Activated naive CD4-positive, alpha-beta T cell treated with anti-CD3 and anti-CD28 coated beads, Interleukin-2, amount 50 U/mL, for 24 hours (primary cell): ENCODE results near the gene AURKAIP1.

Experiments
- H3K27ac Mint-ChIP-seq: one replicate; pipeline ENCODE4 v1.8.0; 2021; ENCODE audit warnings: mild to moderate bottlenecking, mixed read lengths
- H3K27me3 Mint-ChIP-seq: one replicate; pipeline ENCODE4 v1.8.0; 2021; ENCODE audit warnings: mixed read lengths
- H3K36me3 Mint-ChIP-seq: one replicate; pipeline ENCODE4 v1.8.0; 2021; ENCODE audit warnings: mixed read lengths
- H3K4me1 Mint-ChIP-seq: one replicate; pipeline ENCODE4 v1.8.0; 2021; ENCODE audit warnings: mixed read lengths
- H3K4me3 Mint-ChIP-seq: one replicate; pipeline ENCODE4 v1.8.0; 2021; ENCODE audit warnings: mild to moderate bottlenecking, mixed read lengths
- H3K9me3 Mint-ChIP-seq: one replicate; pipeline ENCODE4 v1.8.0; 2021; ENCODE audit warnings: mixed read lengths

Gene AURKAIP1

DNA sequence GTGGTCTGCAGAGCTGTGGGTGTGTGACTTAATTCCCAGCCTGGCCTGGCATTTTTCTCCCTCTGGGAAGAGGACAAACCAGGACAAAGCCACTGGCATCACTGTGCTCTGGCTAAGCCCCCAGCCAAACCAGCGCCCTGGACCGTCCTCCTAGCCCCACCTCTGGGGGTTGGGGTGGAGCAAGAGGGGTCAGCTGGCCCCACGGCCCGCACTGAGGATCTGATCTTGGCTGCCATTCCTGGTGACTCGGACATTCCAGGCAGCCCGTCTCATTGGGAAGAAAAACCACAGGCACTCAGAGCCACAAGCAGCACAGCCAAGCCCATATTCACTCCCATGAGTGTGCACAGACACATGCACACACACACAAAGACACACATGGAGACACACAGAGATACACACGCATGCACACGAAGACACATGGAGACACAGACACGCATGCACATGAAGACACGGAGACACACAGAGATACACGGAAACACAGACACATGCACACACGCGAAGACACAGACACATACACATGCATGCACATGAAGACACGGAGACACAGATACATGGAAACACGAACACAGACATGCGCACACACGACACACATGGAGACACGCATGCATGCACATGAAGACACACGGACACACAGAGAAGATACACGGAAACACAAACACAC, 14.4 kb downstream of the AURKAIP1 start:
- no peaks in the 10 kb centered on the region for H3K9me3 Mint-ChIP-seq
- no peak overlapping the region for H3K4me3 Mint-ChIP-seq
- H3K4me1 Mint-ChIP-seq = peaks cover 7% of the 10 kb centered on the region
- peaks cover 3% of the 10 kb centered on the region for H3K27me3 Mint-ChIP-seq
- H3K36me3 Mint-ChIP-seq = no peaks in the 10 kb centered on the region
- H3K27ac Mint-ChIP-seq = no peak overlapping the region

DNA sequence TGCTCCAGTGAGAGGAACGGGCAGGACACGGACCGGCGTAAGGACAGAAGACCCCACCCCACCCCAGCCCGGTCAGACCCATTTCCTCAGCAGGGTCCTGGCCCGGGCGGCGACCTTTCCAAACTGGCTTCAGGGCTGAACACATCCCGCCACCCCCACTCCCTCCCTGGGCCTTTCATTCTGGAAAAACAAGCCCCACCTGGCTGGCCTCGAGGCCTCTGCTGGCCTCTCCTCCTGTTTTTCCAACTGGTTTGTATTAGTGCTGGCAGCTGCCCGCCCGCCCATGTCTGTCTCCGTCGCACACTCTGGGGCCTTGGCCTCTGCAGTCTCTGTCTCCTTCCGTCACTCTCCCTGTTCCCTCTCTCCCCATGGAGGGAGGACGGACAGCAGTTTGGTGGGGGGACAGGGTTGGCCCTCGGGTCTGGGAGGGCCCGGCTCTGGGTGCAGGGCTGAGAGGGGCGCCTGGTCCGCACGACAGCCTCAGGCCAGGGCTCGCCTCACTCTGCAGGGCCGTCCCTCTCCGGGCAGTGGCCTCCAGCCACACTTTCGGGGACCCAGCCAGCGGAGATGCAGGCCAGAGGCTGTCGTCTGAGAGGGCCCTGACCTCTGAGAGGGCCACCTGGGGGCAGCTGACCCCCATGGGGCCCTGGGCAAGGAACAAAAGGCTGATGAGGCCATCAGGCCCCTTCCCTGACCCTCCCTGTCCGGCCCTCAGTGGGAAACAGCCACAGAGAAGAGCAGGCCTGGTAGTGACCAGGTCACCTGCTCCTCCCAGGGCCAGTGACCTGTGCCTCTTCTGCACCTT, 15.1 kb downstream of the AURKAIP1 start:
- H3K27ac Mint-ChIP-seq = no peak overlapping the region
- no peak overlapping the region for H3K4me3 Mint-ChIP-seq
- H3K9me3 Mint-ChIP-seq = no peaks in the 10 kb centered on the region

DNA sequence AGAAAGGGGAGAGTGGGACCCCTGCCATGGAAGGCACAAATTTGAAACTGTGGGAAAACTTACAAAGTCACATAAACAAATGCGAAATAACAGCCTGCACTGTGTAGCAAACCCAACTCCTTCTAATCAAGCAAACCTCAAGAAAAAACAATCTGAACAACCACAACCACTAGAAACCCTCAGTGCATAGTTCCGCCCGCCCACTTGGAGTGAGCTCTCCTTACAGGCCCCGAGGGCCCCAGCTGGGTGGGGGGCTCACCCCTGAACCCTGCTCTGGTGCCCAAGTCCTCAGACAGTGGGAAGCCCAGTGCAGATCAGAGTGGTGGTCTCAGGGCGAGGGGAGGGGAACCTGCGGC, 15.7 kb downstream of the AURKAIP1 start:
- no peaks in the 10 kb centered on the region for H3K9me3 Mint-ChIP-seq
- H3K36me3 Mint-ChIP-seq = no peaks in the 10 kb centered on the region
- peaks cover 8% of the 10 kb centered on the region for H3K4me1 Mint-ChIP-seq
- H3K4me3 Mint-ChIP-seq = no peak overlapping the region
- no peak overlapping the region for H3K27ac Mint-ChIP-seq
- peaks cover 3% of the 10 kb centered on the region for H3K27me3 Mint-ChIP-seq

More for the DNA sequence above, 15.1 kb downstream of the AURKAIP1 start:
- Mint-ChIP-seq H3K27me3 (peaks cover 3% of the 10 kb centered on the region), H3K4me1 (peaks cover 7% of the 10 kb centered on the region), H3K36me3 (no peaks in the 10 kb centered on the region)

DNA sequence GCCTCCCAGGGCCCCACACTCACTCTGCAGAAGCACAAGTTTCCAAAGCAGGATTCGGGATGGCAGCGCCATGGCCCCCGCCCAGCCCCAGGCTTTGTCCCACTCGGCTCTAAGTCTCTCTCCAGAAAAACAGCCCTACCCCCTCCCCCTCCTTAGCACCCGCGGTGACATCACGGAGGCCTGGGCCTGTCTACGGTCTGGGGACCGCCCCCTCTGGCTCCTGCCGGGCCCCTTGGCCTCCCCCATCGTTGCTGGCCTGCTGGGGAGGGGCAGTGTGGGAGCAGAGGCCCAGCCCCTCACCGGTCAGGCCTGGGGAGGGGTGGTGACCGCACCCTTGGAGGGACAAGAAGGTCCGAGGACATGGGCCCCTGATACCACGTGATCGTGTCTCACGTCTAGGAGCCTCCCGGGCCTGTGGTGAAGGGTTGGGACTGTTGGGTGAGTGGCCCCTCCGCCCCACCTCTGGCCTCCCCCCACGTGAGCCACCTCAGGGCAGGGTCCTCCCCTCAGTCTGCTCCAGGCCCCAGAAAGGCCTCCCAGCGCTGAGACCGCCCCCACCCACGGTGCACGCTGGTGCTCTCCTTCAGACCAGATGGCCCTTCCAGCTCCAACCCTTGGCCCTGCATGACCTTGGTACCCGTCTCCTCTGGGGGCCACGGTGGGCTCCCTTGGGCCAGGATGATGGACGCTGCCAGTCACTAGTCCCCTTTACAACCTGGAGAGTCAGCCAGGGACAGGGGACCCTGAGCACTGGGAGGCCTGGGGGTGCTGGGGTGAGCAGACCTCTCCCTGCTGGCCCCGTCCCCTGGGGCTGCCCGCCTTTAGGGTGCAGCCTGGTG, 16.4 kb downstream of the AURKAIP1 start, which contains the start of gene MXRA8:
Gene MXRA8, minus strand, starts transcription at position 123 of the 839 bp plus-strand sequence. Its CDS starts 51 bp downstream, at position 72.
- H3K9me3 Mint-ChIP-seq = no peaks in the 10 kb centered on the region
- no peak within 1 kb of the TSS for H3K4me3 Mint-ChIP-seq
- H3K27me3 Mint-ChIP-seq = peaks cover 3% of the 10 kb centered on the region
- no peak within 1 kb of the TSS for H3K27ac Mint-ChIP-seq
- no peaks in the 10 kb centered on the region for H3K36me3 Mint-ChIP-seq
- peaks cover 10% of the 10 kb centered on the region for H3K4me1 Mint-ChIP-seq

DNA sequence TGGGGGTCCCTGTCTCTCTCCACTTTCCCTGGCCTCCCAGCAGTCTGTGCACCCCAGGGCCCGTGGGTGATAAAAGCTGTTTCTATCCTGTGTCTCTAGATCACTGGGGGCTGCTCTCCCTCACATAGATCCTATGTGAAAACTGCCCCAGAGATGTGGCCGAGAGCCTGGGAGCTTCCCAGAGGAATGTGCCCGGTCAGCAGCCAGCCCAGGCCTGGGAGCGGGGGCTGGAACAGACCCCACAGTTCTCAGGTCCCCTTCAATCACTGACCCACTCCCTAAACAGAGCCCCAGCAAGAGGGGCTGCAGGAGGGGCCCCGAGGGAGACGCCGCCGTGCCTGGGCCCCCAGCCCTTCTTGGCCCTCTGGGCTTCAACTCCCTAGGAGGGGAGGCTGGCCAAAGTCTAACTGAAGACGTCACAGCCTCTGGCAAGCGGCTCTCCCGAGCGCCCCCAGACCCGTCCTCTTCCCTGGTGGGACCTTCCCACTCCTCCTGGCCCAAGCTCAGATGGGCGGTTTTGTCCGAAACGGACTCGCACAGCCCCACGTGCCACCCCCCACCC, 17.1 kb downstream of the AURKAIP1 start:
- Mint-ChIP-seq H3K36me3 (no peaks in the 10 kb centered on the region), H3K27ac (no peak overlapping the region), H3K27me3 (peaks cover 3% of the 10 kb centered on the region), H3K9me3 (no peaks in the 10 kb centered on the region), H3K4me3 (no peak overlapping the region), H3K4me1 (peaks cover 12% of the 10 kb centered on the region)

DNA sequence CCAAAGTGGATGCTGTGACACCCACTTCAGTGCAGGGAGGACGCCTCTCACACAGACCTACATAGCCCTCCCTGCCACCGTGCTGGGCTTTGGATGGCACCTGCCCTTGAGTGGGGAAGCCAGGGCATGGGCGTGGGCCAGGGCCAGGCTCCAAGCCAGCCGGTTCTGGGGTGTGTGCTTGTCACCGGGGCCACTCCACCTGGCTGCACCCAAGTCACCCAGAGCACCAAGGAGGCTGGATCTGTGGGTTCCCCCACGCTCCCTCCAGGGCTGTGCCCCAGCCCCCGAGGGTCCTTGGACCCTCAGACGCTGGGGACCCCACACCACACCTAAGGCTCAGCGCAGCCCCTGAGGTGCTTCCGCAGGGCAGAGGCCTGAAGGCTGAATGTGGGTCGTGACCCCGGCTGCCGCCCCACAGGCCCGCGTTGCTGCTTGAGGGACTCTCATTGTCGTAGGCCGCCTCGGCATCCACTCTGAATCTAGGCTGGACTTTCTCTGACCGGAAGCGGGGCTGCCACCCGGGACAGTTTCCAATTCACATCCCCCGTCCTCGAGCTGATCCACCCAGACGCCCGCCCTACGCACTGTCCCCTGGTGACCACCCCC, 18.1 kb downstream of the AURKAIP1 start:
- Mint-ChIP-seq H3K9me3 (no peaks in the 10 kb centered on the region), H3K27ac (no peak overlapping the region), H3K36me3 (no peaks in the 10 kb centered on the region), H3K4me1 (peaks cover 21% of the 10 kb centered on the region), H3K4me3 (no peak overlapping the region), H3K27me3 (peaks cover 6% of the 10 kb centered on the region)

DNA sequence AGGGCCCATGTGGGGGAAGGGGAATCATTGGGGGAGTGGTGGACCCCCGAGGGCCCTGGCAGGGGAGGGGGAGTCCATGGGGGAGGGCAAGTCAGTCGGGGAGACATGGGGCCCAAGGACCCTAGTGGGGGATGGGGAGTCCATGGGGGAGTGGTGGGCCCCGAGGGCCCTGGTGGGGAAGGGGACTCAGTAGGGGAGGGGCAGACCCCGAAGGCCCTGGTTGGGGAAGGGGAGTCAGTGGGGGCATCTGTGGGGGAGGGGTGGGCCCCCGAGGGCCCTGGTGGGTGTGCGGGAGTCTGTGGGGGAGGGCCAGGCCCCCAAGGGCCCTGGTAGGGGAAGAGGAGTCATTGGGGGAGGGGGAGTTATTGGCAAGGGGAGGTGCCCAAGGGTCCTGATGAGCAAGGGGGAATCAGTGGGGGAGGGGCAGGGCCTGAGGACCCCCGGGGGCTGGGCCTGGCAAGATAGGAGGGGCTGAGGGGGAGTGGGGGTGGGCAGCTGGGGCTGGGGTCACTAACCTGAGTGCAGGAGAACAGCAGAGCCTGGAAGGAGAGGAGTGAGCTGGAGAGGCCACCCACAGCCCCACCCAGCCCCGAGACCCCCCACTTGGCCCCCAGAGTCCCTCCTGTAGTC, 18.7 kb downstream of the AURKAIP1 start:
- Mint-ChIP-seq H3K4me1 (peaks cover 21% of the 10 kb centered on the region), H3K27me3 (peaks cover 6% of the 10 kb centered on the region), H3K27ac (no peak overlapping the region), H3K36me3 (no peaks in the 10 kb centered on the region), H3K9me3 (no peaks in the 10 kb centered on the region), H3K4me3 (no peak overlapping the region)

DNA sequence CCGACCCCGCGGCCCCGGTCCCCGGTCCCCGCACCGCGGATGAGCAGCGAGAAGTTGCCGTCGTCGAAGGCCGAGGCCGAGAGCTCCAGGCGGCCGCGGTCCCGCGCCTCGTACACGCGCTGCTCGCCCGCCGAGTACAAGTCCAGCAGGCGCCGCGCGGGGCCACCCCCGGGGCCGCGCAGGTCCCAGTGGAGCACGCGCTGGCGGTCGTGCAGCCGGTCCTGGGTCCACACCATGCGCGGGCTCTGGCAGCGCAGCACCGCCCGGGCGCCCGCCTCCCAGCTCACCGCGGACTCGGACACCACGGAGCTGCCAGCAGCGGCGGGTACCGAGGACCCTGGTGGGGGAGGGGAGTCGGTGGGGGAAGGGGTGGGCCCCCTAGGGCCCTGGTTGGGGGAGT, 19.6 kb downstream of the AURKAIP1 start:
- H3K36me3 Mint-ChIP-seq = no peaks in the 10 kb centered on the region
- no peaks in the 10 kb centered on the region for H3K9me3 Mint-ChIP-seq
- H3K4me3 Mint-ChIP-seq = no peak overlapping the region
- H3K27ac Mint-ChIP-seq = no peak overlapping the region
- H3K27me3 Mint-ChIP-seq = peaks cover 6% of the 10 kb centered on the region
- peaks cover 21% of the 10 kb centered on the region for H3K4me1 Mint-ChIP-seq

DNA sequence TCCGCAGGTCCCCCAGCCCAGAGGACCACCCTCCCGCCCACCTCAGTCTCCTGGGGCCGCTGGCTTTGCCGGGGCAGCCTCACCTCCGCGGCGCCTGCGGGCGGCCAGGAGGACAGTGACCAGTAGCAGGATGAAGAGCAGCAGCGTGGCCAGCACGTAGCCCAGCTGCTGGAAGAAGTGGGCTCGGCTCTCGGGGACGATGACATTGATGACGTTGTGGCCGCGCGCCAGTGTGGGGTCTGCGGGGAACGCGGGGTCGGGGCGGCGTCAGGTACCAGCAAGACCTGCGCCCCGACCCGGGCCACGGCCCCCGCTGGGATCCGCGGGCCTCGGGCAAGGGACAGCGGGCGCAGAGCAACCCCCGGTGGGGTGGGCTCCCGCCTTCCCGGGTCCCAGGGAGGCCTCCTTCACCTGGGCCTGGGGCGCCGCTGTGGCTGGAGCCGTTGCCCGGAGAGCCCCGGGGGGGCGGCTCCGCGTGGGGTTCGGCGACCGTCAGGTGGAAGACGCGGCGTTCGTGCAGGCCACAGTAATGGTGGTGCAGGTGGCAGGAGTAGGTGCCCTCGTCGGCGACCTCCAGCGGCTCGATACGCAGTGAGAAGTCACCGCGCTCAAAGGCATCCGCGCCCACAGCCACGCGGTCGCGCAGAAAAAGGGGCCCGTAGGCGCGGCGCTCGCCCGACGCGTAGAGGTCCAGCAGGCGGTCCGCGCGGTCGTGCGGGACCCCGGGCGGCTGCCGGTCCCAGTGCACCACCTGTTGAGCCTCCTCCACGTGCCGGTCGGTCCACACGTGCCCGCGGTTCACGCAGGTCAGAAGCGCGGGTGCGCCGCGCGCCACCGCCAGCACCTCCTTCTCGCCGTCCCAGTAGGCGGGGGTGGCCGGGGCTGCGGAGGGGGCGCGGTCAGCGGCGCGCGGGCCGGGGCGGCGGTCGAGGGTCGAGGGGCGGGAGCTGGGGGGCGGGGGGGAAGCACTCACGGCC, 20.4 kb downstream of the AURKAIP1 start:
- peak overlapping the region; percentile 69 for H3K4me3 Mint-ChIP-seq
- peaks cover 21% of the 10 kb centered on the region for H3K4me1 Mint-ChIP-seq
- H3K36me3 Mint-ChIP-seq = no peaks in the 10 kb centered on the region
- H3K27ac Mint-ChIP-seq = no peak overlapping the region
- no peaks in the 10 kb centered on the region for H3K9me3 Mint-ChIP-seq
- H3K27me3 Mint-ChIP-seq = peaks cover 6% of the 10 kb centered on the region

DNA sequence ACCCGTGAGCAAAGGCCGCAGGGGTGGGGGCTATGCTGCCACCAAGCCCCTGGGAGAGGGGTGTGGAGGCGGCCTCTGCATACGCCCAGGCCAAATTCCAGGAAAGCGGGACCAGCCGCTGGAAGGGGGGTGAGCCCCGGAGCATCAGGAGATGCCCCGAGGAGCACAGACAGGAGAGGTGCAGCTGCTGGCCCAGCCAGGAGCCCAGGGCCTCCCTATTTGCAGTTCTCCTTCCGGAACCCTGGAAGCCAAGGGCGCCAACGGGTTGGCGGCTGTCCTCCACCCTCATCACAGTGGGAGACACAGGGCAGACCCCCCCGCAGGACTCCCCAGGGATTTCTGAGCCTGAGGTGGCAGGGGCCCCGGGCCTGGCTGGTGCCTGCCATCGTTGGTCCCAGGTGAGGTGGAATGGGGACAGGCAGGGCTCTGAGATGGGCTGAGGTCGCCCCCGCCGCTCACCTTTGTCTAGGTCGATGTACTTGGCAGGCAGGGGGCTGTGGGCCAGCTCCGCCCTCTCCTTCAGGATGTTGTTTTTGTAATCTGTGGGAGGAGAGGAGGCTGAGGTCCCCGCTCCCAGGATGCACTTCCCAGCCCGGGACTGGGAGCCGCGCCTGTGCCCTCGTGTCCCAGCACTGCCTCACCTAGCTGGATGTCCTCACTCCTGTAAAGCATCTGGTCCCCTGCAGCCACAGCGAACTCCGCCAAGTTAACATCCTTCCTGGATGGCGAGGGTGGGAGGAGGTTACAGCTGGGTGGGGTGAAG, 21.4 kb downstream of the AURKAIP1 start:
- no peak overlapping the region for H3K27ac Mint-ChIP-seq
- H3K36me3 Mint-ChIP-seq = no peaks in the 10 kb centered on the region
- peaks cover 14% of the 10 kb centered on the region for H3K4me1 Mint-ChIP-seq
- H3K27me3 Mint-ChIP-seq = peaks cover 6% of the 10 kb centered on the region
- H3K4me3 Mint-ChIP-seq = no peak overlapping the region
- H3K9me3 Mint-ChIP-seq = no peaks in the 10 kb centered on the region

DNA sequence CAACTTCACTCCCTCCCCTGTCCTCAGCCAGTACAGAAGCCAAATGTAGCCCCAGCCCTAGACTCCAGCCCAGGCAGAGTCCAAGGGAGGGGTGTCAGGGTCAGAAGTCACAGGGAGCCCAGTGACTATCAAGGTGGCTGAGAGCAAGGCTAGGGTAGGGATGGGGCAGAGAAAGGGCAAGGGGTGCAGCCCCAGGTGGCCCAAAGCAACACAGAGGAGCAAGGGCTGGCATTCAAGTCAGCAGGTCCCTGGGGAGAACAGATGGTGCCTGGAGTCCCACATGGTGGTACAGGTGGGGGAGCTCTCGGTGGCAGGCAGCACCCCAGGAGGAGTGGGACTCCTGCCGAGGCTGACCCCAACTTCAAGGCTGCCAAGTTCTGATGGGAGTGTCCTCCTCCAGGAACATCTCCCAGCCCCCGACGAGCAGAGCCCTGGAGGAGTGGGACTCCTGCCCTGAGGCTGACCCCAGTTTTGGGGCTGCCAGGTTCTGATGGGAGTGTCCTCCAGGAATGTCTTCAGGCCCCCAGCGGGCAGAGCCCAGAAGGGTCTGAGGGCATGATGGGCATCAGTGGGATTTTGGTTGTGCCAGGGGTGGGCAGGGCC, 22.1 kb downstream of the AURKAIP1 start:
- peak overlapping the region; percentile 64 for H3K4me3 Mint-ChIP-seq
- H3K9me3 Mint-ChIP-seq = no peaks in the 10 kb centered on the region
- H3K27ac Mint-ChIP-seq = peak overlapping the region; percentile 52

DNA sequence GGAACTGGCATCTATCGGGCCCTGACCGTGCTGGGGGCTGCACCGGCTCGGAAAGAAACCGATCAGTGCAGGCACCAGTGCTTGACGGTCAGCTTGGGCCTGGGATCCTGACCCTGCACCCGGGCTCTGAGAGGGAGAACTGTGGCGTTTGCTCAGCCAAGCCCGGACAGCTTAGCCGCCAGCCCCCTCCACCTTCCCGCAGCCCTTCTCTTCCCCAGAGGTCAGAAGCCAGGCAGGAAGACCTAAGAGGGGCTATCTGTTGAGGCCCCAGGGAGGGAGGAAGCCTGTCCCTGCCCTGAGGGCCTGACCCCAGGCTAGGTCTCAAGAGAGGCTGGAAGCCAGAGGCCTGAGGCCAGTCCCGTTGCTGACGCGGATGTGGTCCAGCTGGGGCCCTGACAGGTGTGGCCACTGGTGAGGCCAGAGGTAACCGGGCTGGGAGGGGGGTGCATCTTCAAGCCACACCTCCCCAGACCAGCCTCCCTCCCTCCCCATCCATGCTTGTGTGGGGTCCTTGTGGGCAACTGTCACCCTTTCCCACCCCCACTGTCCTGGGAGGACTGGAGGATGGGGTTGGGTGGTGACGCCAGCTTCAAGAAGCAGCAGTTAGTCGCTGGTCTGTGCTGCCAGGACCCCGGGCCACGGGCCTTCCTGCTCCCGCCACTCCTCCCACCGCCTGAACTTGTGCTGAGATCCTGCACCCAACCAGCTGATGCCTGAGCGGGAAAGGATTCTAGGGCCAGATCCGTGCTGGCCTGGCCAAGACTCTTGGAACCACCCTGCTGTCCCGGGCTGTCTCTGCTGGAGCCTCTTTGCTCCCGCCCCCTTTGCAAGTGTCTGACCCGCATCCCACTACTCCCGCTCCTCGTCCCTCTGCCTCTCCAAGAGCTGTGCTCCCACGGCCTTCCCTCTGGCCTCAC, 23.2 kb downstream of the AURKAIP1 start:
- Mint-ChIP-seq H3K27me3 (peaks cover 3% of the 10 kb centered on the region), H3K36me3 (no peaks in the 10 kb centered on the region), H3K4me1 (peaks cover 25% of the 10 kb centered on the region), H3K27ac (peak overlapping the region; percentile 52), H3K9me3 (no peaks in the 10 kb centered on the region), H3K4me3 (peak overlapping the region; percentile 64)

More for the DNA sequence above, 22.1 kb downstream of the AURKAIP1 start:
- peaks cover 14% of the 10 kb centered on the region for H3K4me1 Mint-ChIP-seq
- peaks cover 6% of the 10 kb centered on the region for H3K27me3 Mint-ChIP-seq
- no peaks in the 10 kb centered on the region for H3K36me3 Mint-ChIP-seq
